ENCODE data around the gene MRPL50. TPM values are rescaled to one million over a fixed set of nuclear protein-coding genes. Genes with fewer than 3 reads are reported as not detected.
A peak's percentile ranks its signal among the peaks of the same experiment; 100 is the strongest.

The MRPL50 gene
- polyA plus RNA-seq (ENCODE audit: insufficient read length), result 13.3 TPM

DNA sequence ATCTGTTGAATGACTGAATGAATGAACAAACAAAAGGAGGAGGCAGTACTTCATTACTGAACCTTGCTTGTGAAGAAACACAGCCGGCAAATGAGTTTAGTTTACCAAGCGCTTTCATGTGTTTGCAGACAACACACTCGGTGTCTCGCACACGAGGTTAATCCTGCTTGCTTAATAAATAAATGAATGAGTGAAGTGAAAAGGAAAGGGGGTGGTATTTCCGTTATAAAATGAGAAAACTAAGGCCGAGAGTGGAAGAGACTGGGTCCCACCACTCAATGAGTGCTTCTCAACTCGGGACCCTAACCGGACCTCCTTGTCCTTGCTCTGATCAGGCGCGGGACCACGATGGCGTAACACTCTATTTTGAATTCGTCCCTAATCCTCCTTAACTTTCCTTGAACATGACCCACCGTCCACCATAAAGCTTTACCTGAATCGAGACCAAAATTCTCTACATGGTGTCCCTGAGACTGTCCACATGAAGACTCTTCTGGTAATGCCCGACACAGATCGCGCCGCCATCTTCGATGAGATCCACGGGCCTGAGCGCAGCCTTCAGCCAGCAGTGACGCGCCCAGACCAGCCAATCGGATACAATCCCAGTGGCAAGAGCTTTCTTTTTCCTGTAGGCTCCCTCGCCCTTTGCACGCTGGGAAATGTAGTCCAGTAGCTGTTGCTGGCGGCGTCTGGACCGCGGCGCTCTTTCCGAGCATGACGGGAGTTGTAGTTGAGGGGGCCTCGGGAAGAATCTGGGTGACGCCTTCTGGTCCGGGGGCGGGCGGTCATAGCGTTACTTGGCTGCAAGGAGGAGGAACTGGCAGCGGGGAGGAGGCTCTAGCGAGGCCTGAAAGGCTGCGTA is at the start of gene MRPL50, which contains the start of gene ZNF189:
Gene MRPL50, minus strand, starts transcription at position 551 of the 862 bp plus-strand sequence. Its CDS starts 26 bp downstream, at position 525.
Gene ZNF189, plus strand, starts transcription at position 784 of the 862 bp plus-strand sequence. CDS start 306 bp downstream, outside the sequence.
- DNase-seq, result peak; percentile 99

DNA sequence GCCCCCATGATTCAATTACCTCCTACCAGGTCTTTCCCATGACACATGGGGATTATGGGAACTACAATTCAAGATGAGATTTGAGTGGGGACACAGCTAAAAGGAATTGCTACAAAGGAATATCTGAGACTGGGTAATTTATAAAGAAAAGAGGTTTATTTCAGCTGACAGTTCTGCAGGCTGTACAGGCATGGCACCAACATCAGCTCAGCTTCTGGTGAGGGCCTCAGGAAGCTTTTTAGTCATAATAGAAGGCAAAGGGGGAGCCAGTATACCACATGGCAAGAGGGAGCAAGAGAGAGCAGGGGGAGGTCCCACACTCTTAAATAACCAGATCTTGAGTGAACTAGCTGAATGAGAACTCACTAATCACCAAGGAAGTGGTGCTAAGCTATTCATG is 48.3 kb upstream of the MRPL50 start:
- no peak for DNase-seq

DNA sequence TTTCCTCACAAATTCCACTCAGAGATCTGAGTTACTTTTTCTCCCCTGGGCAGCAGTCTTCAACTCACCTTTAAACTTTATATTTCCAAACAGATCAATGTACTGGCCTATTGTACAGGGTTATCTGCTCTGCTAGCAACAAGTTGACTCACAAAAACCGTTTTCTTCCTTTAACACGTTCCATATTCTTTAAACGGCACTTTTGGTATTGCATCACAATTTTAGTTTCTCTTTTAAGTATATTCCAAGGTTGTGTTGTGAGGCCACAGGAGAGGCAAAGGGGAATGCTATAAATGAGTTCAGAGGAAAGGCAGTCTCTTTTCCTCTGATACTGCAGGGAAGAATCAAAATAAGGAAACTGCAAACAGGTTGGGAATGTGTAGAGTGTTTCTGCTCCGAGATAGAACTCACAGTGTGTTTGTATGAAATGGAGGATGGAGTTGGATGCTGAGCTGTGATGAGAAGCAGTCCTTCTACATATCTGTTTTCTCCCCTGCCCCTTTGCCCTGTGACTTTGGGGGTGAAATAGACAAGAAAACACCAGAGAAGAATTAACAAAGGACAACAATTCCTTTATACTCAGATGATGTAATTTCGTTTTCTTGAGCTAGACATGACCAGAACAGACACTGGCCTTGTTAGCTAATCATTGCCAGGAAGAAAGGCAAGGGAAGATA is 47.1 kb upstream of the MRPL50 start:
- DNase-seq, result no peak

DNA sequence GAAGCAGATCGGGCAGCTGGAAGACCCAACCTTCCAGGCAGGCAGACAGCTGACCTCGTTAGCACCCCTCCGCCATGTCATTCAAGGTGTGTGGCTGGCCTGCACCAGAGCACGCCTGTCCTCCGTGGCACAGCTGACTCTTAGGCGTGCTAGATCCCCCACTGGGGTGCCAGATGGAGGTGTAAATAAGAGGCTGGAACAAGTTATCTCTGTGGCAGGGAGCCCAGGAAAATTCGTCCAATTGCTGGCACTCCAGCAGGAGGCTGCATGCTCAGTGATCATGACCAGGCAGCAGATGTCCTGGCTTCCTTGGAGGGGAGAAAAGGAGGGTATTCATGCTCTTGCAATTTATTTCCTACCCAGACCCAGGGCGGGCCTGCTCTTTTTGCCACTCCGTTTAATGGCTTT is 45.0 kb upstream of the MRPL50 start:
- DNase-seq, result peak; percentile 6

DNA sequence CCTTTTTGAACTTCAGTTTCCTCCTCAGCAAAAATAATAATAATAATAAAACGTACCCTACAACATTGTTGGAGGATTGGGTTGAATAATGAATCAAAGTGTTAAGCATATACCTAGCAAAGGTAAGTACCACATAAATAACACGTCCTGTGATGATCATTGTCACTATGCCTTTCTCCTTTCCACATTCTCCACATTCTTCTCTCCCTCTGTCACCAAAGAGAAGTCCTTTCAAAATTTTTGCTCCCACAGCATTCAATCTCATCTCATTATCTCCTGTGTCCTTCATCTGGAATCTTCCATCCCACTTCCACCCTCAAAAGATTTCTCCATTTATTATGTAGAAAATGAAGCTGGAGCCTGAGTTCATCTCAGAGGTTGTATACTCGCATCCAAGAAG is 44.3 kb upstream of the MRPL50 start:
- no peak for DNase-seq

DNA sequence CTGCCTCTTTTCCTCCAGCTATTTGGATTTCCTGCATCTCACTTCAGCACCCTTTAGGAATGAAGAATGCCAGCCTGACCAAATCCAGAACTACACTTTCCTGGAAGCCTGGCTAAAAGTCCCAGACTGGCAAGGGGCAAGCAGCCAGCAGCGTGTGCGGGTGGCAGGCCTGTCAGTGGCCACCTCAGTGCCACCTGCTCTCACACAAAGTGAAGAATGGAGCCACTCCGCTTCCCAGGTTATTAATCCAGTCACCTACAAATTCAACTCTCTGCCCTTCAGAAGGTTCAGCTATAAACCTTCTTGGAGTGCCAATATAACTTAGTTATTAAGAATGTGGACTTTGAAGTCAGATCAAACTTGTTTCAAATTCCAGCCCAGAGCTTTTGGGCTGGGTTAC is 43.9 kb upstream of the MRPL50 start:
- DNase-seq, result no peak

DNA sequence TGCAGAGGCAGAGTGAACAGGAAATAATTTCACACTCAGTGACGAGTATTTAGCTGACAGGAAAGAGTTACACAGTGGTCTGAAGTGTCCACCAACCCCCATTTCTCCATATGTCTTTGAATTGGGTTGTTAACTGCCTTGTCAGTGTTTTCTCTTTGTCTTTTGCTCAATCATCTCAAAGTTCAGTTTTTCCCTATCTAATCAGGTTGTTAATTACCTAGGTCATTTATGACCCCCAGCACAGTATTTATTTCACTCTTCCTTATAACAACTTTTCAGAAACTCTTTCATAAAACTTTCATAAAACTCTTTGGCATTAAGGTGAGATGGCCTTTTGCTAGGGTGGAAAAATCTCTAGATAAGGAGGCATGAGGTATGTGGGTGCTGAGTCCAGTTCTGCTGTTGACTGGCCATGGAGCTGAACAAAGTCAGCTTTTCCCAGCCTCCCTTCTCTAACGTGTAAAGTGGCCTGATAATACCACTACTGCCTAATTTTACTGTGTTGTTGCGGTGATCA is 42.4 kb upstream of the MRPL50 start:
- no peak for DNase-seq

DNA sequence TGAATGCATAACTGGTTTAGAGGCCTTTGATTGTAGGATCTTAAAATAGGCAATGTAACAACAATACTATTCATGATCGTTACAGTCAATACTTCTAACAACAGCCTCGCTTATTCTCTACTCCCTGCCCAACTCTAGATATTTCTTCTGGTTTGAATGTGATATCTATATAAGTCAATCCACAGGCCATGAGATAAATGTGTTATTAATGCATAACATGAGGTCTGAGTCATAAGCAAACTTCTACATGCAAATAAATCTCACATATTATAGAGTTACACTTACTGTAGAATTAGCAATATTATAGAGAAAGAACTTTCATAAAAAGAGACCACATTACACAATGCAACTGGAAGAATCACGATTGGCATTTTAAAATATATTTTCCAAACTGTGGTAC is 40.1 kb upstream of the MRPL50 start:
- DNase-seq, result no peak

DNA sequence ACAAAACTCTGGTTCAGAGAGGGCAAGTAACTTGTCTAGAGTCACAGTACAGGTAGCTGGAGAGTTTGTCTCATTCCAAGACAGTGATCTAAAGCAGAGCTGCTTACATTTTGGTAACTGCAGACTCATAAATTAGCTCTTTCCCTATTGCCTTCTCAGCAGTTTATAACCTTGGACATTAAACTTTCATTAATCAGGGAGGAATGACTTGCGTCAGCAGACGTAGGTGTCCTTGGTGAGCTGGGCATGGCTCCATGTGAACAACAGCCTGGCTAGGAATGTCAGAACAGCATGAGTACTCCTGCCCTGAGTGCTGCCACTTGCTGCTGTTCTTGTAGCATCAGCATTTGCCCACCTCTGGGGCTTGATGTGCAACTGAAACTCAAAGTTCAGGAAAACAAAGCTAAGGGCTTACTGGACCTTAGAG is 39.4 kb upstream of the MRPL50 start:
- no peak for DNase-seq

DNA sequence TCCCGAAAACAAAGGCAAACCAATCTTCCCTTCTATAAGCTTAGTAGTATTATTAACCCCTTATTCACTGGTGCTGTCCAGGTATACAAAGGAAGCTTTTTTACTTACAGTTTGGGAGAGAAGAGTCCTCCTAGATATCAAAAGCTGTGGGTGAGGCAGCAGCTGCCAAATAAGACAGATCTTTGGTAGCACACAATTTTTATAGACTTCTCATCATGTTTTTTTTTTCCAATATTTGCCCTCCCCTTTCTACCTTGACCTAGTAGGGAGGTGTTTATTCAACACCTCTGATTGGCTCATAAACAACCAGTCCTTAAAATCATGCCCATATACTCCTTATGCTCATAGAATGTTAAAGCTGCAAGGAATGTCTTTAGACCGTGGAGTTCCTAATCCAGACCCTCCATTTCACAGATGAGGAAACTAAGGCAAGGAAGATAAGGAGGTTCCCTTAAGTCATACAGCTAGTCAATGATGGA is 37.2 kb upstream of the MRPL50 start, which contains the start of gene ALDOB:
Gene ALDOB, minus strand, starts transcription at position 174 of the 479 bp plus-strand sequence. CDS start 4,887 bp downstream, outside the sequence.
- no peak for DNase-seq

DNA sequence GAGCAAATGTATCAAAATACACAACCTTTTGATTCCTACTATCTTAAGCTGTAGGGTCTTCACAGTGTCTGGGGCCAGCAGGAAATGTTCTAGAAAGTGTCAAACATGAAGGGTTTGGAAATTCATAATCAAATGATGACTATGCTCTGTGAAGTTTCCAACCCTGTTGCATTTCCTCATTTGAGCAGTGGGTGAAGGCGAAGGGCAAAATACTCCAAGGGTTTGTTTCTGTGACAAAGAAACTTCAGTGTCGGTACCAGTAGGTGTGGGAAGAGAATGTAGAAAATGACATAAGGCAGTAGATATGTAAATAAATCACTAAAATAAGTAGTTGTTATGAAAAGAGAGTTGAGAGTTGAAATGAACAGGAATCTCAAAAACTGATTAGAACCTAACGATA is 36.6 kb upstream of the MRPL50 start:
- DNase-seq, result no peak

DNA sequence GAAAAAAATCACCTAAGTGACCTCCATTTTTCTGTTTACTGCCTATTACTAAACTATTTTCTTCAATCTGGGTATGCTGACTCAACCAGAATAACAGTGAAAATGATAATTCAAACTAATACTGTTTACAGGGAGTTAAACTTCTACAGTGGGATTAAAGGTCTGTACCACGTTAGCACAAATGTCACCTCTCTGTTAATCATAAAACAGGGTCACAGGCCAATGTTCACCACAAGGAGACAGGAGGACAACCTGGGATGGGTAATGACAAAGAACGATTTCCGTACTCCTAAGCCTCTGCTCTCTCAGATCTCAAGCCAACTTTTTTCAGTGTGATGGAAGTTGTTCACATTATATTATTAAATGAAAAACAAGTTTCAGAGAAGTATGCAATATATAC is 34.8 kb upstream of the MRPL50 start:
- no peak for DNase-seq

DNA sequence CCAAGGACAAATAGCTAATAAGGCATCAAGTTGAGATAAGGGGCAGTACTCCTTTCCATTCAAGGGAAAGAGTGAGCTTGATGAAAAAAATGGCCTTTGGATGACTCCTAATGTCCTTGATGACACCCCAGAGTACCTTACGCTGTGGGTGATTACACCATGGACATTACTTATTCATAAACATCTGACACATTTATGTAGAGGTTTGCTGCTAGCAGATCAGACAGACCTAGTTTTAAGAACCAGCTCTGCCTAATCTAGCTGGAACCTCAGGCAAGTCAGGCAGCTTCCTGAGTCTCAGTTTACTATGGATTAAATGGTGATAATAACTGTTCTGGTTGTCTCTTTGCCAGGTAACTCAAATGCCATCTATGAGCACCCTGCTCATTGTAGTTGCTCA is 34.3 kb upstream of the MRPL50 start:
- DNase-seq, result no peak

DNA sequence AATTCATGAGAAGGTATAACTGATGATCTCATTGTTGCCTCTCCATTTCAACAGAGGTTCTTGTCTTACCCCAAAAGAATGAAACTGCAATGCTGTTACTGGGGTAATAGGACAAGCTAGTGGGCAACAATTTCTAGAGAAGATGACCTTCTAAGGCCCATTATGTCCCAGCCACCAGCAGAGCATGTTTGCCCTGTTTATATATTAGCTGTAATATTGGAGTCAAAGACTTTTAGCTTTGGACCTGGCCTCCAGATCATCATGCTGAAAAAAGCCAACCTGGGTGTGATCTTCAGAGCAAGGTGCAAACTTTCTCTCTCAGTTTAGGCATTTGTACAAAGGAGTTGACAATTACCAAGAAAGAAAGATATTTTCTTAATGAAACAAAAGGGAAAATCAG is 33.8 kb upstream of the MRPL50 start:
- DNase-seq, result no peak

DNA sequence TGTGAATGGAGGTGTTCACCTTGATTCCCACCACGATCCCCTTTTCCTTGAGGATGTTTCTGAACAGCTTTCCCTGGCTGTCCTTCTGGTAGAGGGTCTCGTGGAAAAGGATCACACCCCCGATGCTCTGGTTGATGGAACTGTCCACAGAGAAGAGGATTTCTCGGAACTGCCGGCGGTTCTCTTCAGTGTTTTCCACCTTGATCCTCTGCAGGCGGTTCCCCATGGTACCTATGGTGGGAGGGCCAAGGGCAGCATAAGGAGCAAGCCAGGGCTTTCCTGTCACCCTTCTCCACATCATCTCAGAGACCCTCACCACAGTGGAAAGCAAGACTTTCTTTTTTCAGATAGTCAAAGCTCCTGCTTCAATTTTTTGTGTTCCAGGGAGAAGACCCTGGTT is 31.3 kb upstream of the MRPL50 start:
- DNase-seq, result no peak

DNA sequence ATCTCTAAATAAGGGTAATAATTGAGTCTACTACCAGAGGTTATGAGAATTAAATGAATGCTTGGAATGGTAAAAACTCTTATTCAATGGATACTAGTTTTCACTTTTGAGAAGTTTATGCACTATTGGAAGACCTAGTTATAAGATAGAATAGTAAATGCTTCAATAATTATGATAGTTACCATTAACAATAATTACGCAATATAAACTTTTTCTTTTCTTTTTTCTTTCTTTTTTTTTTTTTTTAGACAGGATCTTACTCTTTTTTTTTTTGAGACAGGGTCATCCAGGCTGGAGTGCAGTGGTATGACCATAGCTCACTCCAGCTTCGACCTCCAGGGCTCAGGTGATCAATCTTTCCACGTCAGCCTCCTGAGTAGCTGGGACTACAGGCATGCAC is 30.5 kb upstream of the MRPL50 start:
- DNase-seq, result no peak

DNA sequence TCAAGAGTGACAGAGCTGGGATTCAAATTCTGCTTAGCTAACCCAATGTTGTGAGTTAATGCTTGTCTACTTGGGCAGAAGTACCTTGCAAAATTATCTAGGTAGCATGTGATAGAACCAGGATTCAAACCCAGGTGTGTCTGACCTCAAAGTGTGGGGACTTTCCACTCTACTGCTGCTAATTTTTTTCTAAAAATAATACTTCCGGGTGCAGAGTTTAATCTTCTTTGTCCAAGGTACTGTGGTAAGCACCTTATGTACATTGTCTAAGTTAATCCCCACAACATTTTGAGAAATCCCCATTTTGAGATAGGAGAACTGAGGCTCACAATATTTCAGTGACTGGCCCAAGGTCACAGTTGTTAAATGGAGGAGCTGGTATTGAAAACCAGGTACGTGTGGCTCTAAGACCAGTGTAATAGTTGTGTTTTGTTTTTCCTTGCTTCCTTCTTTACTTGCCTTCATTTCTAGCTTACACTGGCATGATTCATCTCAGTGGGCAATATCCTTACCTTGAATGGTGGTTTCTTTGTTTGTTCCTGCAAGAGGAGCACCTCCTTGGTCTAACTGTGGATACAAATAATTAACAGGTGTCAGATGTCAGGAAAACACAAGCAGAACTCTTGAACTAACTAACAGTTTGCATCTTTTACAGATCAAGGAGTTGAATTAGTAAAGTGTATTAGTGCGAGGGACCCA is 29.7 kb upstream of the MRPL50 start:
- DNase-seq, result no peak

DNA sequence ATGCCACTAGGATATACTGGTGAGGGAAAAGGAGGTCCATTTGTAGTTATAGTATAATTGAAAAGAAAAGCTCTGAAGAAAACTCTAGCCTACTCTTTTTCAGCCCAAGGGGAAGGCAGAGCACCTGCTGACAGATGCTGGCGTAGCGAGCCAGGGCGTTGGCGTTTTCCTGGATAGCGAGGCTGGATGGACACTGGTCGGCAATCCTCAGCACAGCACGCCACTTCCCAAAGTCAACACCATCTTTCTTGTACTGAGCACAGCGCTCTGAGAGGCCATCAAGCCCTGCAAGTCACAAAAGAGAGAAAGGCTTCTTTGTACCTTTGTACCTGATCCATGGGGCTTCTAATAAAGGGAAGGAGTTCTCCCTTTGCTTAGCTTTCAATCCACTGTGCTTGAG is 28.9 kb upstream of the MRPL50 start:
- DNase-seq, result no peak

DNA sequence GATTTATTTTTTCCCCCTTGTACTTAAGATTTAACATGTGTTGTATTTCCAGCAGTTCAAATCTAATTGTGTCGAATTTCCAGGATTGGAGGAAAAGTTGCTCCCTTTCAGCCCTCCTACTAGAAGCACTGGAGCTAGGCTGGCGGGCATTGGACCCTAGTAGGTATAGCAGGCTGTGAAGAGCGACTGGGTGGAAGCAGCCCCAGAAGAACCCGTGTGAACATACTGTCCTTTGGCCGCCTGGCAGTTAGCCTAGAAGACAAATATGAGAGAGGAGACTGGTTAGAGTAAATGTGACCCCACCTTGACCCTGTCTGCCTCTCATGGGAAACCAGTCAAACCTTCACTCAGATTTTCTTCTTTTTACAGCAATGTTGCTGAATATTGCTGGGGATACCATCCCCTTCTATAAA is 23.2 kb upstream of the MRPL50 start:
- DNase-seq, result no peak

DNA sequence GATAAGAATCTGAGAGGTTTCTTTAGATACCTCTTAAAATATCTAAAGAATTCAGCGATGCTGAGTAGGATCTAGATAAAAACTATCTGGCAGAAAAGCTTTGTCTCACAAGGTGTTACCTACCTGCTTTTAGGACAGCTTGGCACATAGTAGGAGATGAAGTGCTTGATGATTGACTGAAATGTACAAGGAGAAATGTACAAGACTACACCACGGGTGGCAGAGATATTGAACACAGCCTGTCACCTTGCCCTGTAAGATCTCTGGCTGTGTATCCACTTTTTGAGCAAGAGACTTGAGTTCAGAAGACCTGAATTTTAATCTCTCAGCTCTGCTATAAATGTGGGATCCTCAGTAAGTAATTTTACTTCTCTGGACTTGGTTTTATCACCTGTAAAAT is 21.4 kb upstream of the MRPL50 start:
- DNase-seq, result no peak

DNA sequence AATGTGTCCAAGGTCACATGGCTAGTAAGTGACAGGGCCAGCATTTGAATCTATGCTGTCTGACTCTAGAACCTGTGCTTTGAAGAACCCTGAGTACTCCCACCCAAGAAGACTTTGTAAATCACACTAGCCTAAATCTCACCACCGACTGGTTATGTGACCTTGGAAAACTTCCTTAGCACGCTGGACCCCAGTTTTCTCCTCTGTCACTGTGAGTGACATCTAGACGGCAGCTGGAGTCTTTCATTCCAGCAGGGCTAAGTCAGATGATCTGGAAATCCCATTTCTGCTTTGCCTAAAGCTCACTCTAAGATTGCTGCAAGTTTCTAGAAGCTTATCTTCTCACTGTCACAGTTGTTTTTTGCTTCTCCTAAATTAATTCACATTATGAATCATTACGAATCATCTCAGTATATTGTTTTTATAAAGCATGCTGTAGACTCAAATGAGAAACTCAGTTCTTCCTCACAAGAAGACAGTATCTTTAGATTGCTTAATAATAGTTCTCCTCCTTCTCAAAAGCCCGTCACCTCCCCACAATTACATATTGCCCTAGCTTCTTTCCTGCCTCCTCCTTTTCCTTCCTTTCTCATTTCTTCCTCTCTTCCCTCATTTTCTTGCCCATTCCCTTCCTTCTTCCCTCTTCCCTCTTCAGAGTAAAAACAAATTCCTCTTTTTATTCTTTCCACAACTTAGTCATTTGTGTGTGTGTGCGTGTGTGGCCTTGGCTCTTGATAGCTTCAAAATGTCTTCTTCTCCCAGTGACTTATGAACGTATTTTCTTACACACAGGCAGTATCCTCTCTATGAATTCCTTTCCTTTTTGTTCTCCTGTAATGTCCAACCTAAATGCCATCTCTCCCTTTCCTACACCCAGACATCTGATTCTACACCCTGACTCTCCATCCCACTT is 20.4 kb upstream of the MRPL50 start:
- DNase-seq, result no peak

DNA sequence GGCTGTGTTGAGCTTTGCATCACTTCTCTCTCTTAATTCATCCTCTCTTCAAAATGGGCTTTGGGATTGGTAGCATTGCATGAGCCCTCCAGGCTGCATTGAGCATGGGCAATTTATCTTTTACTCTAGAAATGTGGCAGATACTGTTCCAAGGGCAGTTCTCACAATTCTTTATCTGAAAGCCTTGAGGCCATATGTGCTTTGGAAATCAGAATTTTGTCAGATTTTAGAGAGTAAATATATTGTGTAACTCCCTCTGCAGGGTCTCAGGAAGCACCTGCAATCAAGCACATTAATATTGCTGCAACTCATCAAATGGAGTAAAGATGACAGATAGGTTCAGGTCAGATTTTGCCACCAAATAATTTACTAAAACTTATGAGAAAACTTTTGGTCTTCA is 19.6 kb upstream of the MRPL50 start:
- DNase-seq, result no peak
